Mammary epithelial cell (primary cell): ENCODE results near the gene LIN37.

Source experiments
- CTCF ChIP-seq, 2 donors: IDR thresholded peaks in 1 of 2; conservative IDR thresholded peaks in 1 of 2; 2 replicates each; pipeline ENCODE4 v1.5.1; 2011 to 2012; ENCODE audit warnings: inconsistent platforms in 2 of 2, low read length in 2 of 2, mild to moderate bottlenecking in 2 of 2, control low read depth in 1 of 2, low read depth in 1 of 2; ENCODE audit not compliant: insufficient read depth in 1 of 2; ENCODE audit errors: extremely low read depth in 1 of 2
- EZH2 ChIP-seq: IDR thresholded peaks from 2 replicates; pipeline ENCODE4 v1.6.1; 2012; ENCODE audit warnings: low read length, inconsistent platforms, borderline replicate concordance

- no peak for TF ChIP-seq EZH2
- TF ChIP-seq CTCF (conservative IDR thresholded peaks at IDR 0.05 in 1 of 2, IDR thresholded peaks at IDR 0.05 in 1 of 2; ENCODE audit: extremely low read depth in 1 of 2, insufficient read depth in 1 of 2, low read depth in 1 of 2, low read length in 2 of 2), result no peak
Observed at GRCh38 chr19:35797663-35798062, 49.3 kb downstream of the LIN37 start.
